ENCODE data around the gene ABHD1. TPM values are rescaled to one million over a fixed set of nuclear protein-coding genes. Genes with fewer than 3 reads are reported as not detected.

The ABHD1 gene
- total RNA-seq, 4 donors from 2014 or later = 0.50 to 1.1 (median 0.65) TPM; not detected in 1

DNA sequence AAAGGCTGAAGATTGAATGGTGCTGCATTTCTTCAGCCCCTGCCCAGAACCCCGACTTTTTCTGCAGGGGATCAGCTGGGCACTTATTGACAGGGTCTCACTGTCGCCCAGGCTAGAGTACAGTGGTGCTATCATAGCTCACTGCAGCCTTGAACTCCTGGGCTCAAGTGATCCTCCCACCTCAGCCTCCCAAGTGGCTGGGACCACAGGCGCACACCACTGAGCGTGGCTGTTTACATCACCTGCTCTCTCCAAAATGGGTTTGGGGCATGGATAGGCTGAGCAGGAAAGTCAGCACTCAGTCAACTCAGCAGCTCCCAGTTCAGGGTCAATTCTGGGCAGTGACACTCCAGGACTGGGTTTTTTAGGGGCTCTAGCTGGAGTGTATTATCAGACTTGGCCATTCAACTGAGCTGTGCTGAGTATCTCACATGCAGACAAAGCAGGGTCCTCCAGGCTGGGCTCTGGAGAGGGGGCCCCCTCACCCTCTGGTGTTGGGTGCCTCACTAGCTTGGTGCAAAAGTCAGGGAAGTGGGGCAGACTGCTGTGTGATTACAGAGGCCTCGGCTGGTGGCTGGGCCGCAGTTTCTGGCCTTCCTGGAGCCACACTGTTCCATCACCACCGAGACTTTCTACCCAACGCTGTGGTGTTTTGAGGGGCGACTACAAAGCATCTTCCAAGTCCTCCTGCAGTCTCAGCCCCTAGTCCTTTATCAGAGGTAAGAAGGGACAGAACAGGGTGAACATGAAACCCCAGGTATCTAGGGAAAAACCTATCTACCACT, 4.5 kb downstream of the ABHD1 start:
- no peak for ATAC-seq (ENCODE audit: low FRiP score)
- DNase-seq (ENCODE audit: low spot score) = no peak
- TF ChIP-seq, protein P1, sequence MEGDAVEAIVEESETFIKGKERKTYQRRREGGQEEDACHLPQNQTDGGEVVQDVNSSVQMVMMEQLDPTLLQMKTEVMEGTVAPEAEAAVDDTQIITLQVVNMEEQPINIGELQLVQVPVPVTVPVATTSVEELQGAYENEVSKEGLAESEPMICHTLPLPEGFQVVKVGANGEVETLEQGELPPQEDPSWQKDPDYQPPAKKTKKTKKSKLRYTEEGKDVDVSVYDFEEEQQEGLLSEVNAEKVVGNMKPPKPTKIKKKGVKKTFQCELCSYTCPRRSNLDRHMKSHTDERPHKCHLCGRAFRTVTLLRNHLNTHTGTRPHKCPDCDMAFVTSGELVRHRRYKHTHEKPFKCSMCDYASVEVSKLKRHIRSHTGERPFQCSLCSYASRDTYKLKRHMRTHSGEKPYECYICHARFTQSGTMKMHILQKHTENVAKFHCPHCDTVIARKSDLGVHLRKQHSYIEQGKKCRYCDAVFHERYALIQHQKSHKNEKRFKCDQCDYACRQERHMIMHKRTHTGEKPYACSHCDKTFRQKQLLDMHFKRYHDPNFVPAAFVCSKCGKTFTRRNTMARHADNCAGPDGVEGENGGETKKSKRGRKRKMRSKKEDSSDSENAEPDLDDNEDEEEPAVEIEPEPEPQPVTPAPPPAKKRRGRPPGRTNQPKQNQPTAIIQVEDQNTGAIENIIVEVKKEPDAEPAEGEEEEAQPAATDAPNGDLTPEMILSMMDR (IDR thresholded peaks at IDR 0.05) = no peak

DNA sequence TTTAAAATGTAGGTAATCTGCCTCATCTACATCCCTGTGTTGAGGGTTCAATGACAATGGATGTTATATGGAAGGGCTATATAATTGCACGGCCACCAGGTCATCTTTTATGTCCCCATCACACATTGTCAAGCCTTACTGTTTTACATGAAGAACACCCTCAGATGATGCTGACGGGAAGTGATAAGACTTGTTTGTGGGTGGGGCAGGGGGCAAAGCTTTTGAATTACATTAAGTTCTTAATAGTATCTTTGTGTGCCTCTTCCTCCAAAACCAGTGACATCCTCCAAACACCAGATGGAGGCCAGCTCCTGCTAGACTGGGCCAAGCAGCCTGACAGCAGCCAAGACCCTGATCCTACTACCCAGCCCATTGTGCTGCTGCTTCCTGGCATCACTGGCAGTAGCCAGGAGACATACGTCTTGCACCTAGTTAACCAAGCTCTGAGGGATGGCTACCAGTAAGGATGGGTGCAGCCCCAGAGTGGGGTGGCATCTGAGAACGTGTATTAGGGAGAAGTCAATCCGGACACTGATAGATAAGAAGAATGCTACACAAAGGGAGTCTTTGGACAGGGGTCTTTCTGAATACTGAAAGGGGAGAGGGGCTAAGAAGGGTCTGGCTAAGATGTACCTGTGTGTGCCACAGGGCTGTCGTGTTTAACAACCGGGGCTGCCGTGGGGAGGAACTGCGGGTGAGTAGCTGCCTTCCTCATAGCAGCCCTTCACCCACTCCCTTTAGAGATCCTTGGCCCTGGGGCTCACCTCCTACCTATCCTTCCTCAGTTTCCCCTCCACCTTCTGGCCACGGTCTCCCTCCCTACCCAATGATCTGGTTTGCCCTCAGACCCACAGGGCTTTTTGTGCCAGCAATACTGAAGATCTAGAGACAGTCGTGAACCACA, 5.3 kb downstream of the ABHD1 start:
- DNase-seq (ENCODE audit: low spot score) = no peak
- TF ChIP-seq, protein P1 (IDR thresholded peaks at IDR 0.05) = no peak
- ATAC-seq (ENCODE audit: low FRiP score) = no peak

DNA sequence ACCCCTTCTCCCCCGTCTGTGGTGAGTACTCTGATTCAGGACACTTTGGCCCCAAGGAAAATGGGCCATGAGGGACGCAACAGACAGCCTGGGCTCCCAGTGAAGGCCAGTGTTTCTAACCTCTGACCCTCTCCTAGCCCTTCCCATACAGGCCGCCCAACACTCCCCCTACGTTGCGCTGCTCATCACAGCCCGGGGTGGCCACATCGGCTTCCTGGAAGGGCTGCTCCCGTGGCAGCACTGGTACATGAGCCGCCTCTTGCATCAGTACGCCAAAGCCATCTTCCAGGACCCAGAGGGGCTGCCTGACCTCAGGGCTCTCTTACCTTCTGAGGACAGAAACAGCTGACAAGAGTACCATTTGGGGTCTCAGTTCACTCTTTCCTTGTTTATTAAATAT, 6.8 kb downstream of the ABHD1 start:
- no peak for ATAC-seq (ENCODE audit: low FRiP score)
- TF ChIP-seq, protein P1 (IDR thresholded peaks at IDR 0.05) = no peak
- no peak for DNase-seq (ENCODE audit: low spot score)

- ATAC-seq (ENCODE audit: low FRiP score) (no peak), DNase-seq (ENCODE audit: low spot score) (no peak)
- TF ChIP-seq, protein P1 (IDR thresholded peaks at IDR 0.05) = no peak
Measured at GRCh38 chr2:27131429-27131828, 7.8 kb downstream of the ABHD1 start.

DNA sequence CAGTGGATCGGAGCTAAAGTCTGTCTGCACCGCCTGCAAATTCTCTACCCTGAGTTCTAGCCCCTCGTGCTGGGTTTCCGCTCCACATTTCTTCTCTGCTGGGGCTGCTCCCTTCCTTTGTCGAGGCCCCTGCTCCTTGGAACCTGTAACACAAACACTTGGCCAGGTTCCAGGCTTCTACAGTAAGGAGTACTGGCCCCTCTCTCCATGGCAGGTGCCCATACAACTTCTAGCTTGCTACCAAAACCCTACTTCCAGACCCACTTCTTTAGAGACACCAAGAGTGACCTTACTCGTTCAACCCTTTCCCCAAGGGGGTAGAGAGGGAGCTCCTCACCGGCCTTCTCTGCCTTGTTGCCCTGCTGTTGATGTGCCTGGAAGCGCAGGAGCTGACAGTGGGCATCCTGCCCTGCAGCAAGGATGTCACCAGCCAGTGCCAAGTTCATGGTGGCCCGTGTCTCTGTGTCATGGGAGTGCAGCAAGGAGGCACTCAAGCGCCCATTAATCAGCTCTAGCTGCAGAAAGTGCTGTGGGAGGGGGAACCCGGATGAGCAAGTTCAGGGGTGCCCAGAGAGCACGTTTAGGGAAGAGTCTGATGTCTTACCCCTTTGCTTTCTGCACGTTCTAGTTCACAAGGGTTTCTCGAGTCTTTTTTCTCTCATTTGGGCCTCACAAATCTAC, 9.7 kb downstream of the ABHD1 start:
- DNase-seq (ENCODE audit: low spot score) = no peak
- TF ChIP-seq, protein P1 (IDR thresholded peaks at IDR 0.05) = no peak
- ATAC-seq (ENCODE audit: low FRiP score) = no peak

- TF ChIP-seq, protein P1 (IDR thresholded peaks at IDR 0.05) = no peak
- peak; percentile 93 for ATAC-seq (ENCODE audit: low FRiP score)
- DNase-seq (ENCODE audit: low spot score) = peak; percentile 84
Measured at GRCh38 chr2:27133905-27134780, 10.5 kb downstream of the ABHD1 start, which contains the start of gene PREB. TSS of gene PREB (minus strand) at chr2:27134636. CDS start at chr2:27134421, 215 bp downstream.

All from omental fat pad (tissue), 4 donors.